Hepatocyte (in vitro differentiated cells): ENCODE measurements around the gene CLTCL1.

ENCODE experiments used
- EZH2 ChIP-seq: fragments of 200-600 bp; sonication (generic); IDR thresholded peaks from 2 replicates; pipeline ENCODE4 v1.6.1; 2016; ENCODE audit warnings: antibody characterized with exemption, mild to moderate bottlenecking, borderline replicate concordance
- TF ChIP-seq, protein P1 (sequence below): fragments of 200-600 bp; sonication (generic); IDR thresholded peaks from 2 replicates; pipeline ENCODE4 v1.5.1; 2016; ENCODE audit warnings: antibody characterized with exemption, mild to moderate bottlenecking; ENCODE audit not compliant: poor library complexity

DNA sequence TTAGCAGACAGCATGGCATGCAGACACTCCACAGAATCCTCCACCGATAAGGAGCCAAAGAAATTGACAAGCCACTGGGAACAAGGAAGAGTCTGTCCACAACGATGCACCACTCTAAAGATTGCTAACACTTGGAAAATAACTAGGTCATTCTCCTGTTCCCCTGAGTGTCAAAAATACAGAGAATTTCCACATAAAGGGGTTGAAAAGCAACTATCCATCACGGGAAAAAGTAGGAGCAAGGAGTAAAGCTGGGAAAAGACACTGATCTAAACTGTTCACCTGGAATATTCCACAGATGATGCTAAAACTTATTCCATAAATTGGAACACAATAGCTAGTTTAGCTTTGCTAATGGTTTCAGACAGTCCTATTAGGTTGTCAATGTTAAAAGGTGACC, 66.0 kb downstream of the CLTCL1 start:
- TF ChIP-seq, protein P1, sequence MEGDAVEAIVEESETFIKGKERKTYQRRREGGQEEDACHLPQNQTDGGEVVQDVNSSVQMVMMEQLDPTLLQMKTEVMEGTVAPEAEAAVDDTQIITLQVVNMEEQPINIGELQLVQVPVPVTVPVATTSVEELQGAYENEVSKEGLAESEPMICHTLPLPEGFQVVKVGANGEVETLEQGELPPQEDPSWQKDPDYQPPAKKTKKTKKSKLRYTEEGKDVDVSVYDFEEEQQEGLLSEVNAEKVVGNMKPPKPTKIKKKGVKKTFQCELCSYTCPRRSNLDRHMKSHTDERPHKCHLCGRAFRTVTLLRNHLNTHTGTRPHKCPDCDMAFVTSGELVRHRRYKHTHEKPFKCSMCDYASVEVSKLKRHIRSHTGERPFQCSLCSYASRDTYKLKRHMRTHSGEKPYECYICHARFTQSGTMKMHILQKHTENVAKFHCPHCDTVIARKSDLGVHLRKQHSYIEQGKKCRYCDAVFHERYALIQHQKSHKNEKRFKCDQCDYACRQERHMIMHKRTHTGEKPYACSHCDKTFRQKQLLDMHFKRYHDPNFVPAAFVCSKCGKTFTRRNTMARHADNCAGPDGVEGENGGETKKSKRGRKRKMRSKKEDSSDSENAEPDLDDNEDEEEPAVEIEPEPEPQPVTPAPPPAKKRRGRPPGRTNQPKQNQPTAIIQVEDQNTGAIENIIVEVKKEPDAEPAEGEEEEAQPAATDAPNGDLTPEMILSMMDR, result no peak
- no peak for TF ChIP-seq EZH2
